ENCODE results near the gene SYCE3. TPM values are rescaled to one million over a fixed set of nuclear protein-coding genes. Genes with fewer than 3 reads are reported as not detected.

SYCE3 gene
- total and polyA plus RNA-seq, 2 experiments from 2014 or later, result not detected

DNA sequence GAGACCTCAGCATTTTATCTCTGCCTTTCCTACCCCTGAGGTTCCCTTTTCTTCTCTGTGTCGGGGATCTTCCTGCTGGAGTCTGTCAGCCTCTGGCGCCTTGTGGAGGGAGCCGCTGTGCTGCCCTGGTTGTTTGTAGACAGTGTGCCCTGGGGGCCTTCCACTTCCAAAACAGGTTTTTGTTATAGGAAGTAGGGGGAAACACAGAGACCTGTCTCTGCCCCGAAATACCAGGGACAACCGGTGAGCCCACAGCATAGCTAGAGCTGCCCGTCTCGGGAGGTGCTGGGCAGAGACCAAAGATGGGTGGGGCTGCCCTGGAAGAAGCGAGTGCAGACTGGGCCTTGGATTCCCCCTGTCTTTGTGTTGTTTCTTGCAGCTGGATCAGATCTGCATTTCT is 46.7 kb downstream of the SYCE3 start (continued):
- TF ChIP-seq, protein P1, sequence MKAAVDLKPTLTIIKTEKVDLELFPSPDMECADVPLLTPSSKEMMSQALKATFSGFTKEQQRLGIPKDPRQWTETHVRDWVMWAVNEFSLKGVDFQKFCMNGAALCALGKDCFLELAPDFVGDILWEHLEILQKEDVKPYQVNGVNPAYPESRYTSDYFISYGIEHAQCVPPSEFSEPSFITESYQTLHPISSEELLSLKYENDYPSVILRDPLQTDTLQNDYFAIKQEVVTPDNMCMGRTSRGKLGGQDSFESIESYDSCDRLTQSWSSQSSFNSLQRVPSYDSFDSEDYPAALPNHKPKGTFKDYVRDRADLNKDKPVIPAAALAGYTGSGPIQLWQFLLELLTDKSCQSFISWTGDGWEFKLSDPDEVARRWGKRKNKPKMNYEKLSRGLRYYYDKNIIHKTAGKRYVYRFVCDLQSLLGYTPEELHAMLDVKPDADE (IDR thresholded peaks at IDR 0.05), result no peak
- TF ChIP-seq, protein P2, sequence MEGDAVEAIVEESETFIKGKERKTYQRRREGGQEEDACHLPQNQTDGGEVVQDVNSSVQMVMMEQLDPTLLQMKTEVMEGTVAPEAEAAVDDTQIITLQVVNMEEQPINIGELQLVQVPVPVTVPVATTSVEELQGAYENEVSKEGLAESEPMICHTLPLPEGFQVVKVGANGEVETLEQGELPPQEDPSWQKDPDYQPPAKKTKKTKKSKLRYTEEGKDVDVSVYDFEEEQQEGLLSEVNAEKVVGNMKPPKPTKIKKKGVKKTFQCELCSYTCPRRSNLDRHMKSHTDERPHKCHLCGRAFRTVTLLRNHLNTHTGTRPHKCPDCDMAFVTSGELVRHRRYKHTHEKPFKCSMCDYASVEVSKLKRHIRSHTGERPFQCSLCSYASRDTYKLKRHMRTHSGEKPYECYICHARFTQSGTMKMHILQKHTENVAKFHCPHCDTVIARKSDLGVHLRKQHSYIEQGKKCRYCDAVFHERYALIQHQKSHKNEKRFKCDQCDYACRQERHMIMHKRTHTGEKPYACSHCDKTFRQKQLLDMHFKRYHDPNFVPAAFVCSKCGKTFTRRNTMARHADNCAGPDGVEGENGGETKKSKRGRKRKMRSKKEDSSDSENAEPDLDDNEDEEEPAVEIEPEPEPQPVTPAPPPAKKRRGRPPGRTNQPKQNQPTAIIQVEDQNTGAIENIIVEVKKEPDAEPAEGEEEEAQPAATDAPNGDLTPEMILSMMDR (conservative IDR thresholded peaks at IDR 0.05; ENCODE audit: low read depth in 2 of 2), result no peak
- no peak for TF ChIP-seq CREB1 (CRISPR knock-in tag; IDR thresholded peaks at IDR 0.05; ENCODE audit: low read depth)

DNA sequence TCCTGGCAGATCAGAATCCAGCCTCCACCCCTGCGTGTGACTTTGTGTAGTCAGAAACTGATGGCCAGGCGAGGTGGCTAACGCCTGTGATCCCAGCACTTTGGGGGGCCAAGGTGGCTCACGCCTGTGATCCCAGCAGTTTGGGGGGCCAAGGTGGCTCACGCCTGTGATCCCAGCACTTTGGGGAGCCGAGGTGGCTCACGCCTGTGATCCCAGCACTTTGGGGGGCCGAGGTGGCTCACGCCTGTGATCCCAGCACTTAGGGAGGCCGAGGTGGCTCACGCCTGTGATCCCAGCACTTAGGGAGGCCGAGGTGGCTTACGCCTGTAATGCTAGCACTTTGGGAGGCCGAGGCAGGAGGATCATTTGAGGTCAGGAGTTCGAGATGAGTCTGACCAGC is 49.5 kb downstream of the SYCE3 start:
- Histone ChIP-seq H3K4me3 (no peak overlapping the region), H3F3A (replicated peaks; ENCODE audit: low read depth) (0 out of 2 replicates have a peak, but pooled peaks cover 6% of the 10 kb centered on the region), H3K36me3 (ENCODE audit: insufficient read depth) (no peaks in the 10 kb centered on the region), H2AFZ (no peak overlapping the region), H3K4me1 (ENCODE audit: insufficient read depth) (peaks cover 7% of the 10 kb centered on the region), H3K79me2 (replicated peaks; ENCODE audit: insufficient read depth) (peaks cover 66% of the 10 kb centered on the region), H3K4me2 (no peak overlapping the region), H4K20me1 (replicated peaks; ENCODE audit: insufficient read depth) (peaks cover 36% of the 10 kb centered on the region), H3K9me2 (ENCODE audit: insufficient read depth) (no peaks in the 10 kb centered on the region), H3K27me3 (ENCODE audit: insufficient read depth) (no peaks in the 10 kb centered on the region), H3K27ac (ENCODE audit: low read depth) (no peak overlapping the region)
- peaks cover 2% of the 10 kb centered on the region; the same call in 2 of the 3 replicates for H3K36me3 Mint-ChIP-seq (ENCODE audit: low read depth)
- H3K27me3 Mint-ChIP-seq (ENCODE audit: insufficient read depth, low read depth, poor library complexity), result peaks cover 4% of the 10 kb centered on the region
- H3K27ac Mint-ChIP-seq, result no peak overlapping the region
- no peak for ATAC-seq
- H3K4me1 Mint-ChIP-seq, result peaks cover 10% of the 10 kb centered on the region
- no peaks in the 10 kb centered on the region; the same call in 2 of the 3 replicates for H3K9me3 Mint-ChIP-seq
- DNase-seq (ENCODE audit: low spot score), result no peak
- no peak overlapping the region for H3K4me3 Mint-ChIP-seq
- TF ChIP-seq, protein P2 (conservative IDR thresholded peaks at IDR 0.05; ENCODE audit: low read depth in 2 of 2), result no peak
- TF ChIP-seq, protein P3, sequence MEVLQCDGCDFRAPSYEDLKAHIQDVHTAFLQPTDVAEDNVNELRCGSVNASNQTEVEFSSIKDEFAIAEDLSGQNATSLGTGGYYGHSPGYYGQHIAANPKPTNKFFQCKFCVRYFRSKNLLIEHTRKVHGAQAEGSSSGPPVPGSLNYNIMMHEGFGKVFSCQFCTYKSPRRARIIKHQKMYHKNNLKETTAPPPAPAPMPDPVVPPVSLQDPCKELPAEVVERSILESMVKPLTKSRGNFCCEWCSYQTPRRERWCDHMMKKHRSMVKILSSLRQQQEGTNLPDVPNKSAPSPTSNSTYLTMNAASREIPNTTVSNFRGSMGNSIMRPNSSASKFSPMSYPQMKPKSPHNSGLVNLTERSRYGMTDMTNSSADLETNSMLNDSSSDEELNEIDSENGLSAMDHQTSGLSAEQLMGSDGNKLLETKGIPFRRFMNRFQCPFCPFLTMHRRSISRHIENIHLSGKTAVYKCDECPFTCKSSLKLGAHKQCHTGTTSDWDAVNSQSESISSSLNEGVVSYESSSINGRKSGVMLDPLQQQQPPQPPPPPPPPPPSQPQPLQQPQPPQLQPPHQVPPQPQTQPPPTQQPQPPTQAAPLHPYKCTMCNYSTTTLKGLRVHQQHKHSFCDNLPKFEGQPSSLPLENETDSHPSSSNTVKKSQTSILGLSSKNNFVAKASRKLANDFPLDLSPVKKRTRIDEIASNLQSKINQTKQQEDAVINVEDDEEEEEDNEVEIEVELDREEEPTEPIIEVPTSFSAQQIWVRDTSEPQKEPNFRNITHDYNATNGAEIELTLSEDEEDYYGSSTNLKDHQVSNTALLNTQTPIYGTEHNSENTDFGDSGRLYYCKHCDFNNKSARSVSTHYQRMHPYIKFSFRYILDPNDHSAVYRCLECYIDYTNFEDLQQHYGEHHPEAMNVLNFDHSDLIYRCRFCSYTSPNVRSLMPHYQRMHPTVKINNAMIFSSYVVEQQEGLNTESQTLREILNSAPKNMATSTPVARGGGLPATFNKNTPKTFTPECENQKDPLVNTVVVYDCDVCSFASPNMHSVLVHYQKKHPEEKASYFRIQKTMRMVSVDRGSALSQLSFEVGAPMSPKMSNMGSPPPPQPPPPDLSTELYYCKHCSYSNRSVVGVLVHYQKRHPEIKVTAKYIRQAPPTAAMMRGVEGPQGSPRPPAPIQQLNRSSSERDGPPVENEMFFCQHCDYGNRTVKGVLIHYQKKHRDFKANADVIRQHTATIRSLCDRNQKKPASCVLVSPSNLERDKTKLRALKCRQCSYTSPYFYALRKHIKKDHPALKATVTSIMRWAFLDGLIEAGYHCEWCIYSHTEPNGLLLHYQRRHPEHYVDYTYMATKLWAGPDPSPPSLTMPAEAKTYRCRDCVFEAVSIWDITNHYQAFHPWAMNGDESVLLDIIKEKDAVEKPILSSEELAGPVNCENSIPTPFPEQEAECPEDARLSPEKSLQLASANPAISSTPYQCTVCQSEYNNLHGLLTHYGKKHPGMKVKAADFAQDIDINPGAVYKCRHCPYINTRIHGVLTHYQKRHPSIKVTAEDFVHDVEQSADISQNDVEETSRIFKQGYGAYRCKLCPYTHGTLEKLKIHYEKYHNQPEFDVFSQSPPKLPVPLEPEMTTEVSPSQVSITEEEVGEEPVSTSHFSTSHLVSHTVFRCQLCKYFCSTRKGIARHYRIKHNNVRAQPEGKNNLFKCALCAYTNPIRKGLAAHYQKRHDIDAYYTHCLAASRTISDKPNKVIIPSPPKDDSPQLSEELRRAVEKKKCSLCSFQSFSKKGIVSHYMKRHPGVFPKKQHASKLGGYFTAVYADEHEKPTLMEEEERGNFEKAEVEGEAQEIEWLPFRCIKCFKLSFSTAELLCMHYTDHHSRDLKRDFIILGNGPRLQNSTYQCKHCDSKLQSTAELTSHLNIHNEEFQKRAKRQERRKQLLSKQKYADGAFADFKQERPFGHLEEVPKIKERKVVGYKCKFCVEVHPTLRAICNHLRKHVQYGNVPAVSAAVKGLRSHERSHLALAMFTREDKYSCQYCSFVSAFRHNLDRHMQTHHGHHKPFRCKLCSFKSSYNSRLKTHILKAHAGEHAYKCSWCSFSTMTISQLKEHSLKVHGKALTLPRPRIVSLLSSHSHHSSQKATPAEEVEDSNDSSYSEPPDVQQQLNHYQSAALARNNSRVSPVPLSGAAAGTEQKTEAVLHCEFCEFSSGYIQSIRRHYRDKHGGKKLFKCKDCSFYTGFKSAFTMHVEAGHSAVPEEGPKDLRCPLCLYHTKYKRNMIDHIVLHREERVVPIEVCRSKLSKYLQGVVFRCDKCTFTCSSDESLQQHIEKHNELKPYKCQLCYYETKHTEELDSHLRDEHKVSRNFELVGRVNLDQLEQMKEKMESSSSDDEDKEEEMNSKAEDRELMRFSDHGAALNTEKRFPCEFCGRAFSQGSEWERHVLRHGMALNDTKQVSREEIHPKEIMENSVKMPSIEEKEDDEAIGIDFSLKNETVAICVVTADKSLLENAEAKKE (CRISPR knock-in tag; IDR thresholded peaks at IDR 0.05), result no peak
- TF ChIP-seq, protein P1 (IDR thresholded peaks at IDR 0.05), result no peak
- TF ChIP-seq STAT1 (IDR thresholded peaks at IDR 0.05; ENCODE audit: unreplicated experiment) (no peak), CREB1 (CRISPR knock-in tag; IDR thresholded peaks at IDR 0.05; ENCODE audit: low read depth) (no peak), POLR2AphosphoS5 (IDR thresholded peaks at IDR 0.05; ENCODE audit: low read depth) (no peak), JUNB (IDR thresholded peaks at IDR 0.05; ENCODE audit: unreplicated experiment) (no peak), ZNF114 (CRISPR knock-in tag; IDR thresholded peaks at IDR 0.05) (no peak), EZH2phosphoT487 (IDR thresholded peaks at IDR 0.05; ENCODE audit: unreplicated experiment) (no peak)

Data from GM23338 (cell line).